GM18858 (cell line): ENCODE measurements around the gene STRC.
"Not testable (repeated sequence)": the region's sequence is repeated elsewhere in the genome, so short reads cannot be mapped to it uniquely, and the experiment has no call there.

Experiments used
- ATAC-seq: cut with Tn5 transposase; IDR thresholded peaks from one replicate; pipeline ENCODE4 v1.9.1; 2021; ENCODE audit not compliant: unreplicated experiment

The STRC gene

GRCh38 chr15:43566615-43567014 lies 52.0 kb downstream of the STRC start:
- ATAC-seq: not testable (repeated sequence)

GRCh38 chr15:43563793-43564192 lies 54.8 kb downstream of the STRC start:
- ATAC-seq: not testable (repeated sequence)

- ATAC-seq: not testable (repeated sequence)
Measured at GRCh38 chr15:43562753-43563152, 55.8 kb downstream of the STRC start.

GRCh38 chr15:43552986-43553385 lies 65.6 kb downstream of the STRC start:
- no peak for ATAC-seq

- no peak for ATAC-seq
Measured at GRCh38 chr15:43552256-43552655, 66.3 kb downstream of the STRC start.

GRCh38 chr15:43550527-43551363 lies 67.9 kb downstream of the STRC start:
- ATAC-seq: no peak
